HG03135 (cell line): ENCODE data around the gene CHI3L1.

Experiments
- ATAC-seq: cut with Tn5 transposase; IDR thresholded peaks from one replicate; pipeline ENCODE4 v1.9.1; 2021; ENCODE audit warnings: mild to moderate bottlenecking, moderate library complexity; ENCODE audit not compliant: unreplicated experiment

CHI3L1 gene

GRCh38 chr1:203137324-203137723 lies 49.2 kb downstream of the CHI3L1 start:
- no peak for ATAC-seq

GRCh38 chr1:203136409-203137042 lies 50.0 kb downstream of the CHI3L1 start:
- ATAC-seq = no peak

DNA sequence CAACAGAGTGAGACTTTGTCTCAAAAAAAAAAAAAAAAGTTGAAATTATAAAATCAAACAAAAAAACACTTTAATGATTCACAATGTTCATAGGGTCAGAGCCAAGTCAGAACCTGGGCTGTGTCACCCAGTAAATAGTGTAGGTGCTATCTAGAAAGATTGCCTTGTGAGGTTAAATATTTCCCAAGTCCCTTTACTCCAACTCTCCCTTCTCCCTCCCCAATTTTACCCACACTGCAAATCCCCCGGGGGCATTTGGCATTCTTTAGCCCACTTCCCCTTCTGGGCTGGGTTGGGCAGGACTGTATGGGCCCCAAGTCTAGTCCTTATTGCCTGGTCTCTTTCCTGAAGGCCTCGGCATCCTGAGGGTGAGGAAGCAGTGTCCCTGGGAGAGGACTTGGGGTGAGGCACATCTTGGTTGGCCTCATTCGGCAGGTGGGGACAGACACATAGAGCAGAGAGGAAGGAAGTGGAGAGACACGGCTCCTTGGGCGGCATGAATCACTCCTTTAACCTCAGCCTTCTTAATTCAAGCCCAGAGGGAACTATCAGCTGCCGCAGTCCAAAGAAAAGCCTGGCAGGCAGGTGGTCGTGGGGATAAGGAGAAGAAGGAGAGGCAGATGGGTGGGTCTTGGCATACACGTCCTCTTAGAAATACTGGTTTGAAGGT lies 50.7 kb downstream of the CHI3L1 start:
- no peak for ATAC-seq

GRCh38 chr1:203133970-203134725 lies 52.4 kb downstream of the CHI3L1 start:
- no peak for ATAC-seq

GRCh38 chr1:203131548-203132200 lies 54.8 kb downstream of the CHI3L1 start:
- ATAC-seq = no peak

DNA sequence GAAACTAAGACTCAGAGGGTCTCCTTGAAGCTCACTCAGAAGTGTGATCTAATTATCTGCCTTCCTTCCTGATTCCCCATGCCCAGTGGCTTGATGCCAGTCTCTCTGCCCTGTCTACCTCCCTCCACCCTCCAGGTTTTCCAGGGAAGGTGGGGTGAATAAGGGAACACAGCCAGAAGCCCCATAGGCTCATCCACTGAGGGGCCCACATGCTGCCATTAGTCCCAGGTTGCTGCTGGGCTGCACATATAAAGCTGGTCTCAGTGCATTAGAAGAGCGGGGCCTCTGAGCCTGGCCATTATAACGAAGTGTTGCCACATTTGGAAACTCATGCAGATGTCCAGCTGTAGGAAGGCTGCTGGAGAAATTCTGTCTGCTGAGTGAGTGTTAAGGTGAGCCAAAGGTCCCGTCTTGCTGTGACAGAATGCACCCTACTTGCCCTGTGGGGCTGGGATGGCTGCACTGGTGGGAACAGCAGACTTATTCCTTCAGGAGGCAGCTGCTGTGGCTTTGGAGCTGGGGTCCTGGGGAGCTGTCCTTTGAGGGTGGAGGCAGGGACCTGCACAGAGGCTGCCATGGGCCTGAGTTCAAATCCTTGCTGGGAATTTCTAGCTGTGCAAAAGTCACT lies 56.0 kb downstream of the CHI3L1 start:
- ATAC-seq = no peak

DNA sequence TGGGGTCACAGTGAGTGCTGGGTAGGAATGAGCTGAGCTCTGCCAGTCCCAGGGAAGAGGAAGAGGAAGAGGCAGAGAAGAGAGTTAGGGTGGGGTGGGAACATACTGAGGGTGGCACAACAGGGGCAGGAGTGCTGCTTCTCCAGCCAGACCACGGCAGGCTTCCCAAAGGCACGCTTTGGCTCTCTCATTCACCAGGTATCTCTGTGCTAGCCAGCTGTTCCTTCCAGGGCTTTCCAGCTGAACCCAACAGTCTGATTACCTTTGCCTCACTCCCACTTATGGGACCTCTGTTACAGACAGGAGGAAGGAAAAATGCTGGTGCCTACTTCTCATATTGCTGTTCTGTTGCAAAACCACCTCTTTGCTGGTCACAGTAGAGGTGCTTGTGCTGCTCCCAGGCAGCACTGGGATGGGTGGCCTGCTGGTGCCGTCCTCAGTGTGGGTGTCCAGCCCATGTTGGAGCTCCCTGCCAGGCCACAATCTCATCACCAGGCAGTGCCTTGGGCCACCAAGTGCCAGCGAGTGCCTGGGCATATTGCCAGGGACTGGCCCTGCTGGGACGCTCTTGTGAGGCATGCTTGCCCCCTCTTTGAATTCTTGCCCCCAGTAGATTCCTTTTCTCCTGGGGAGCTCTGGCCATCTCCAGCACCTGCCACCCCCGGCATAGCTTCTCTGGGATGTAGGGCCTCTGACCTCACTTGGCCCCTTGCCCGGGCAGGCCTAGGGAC lies 56.8 kb downstream of the CHI3L1 start:
- no peak for ATAC-seq
